Bronchial epithelial cell (primary cell): Measurements from ENCODE around the gene CTDP1. TPM values are rescaled to one million over a fixed set of nuclear protein-coding genes. Genes with fewer than 3 reads are reported as not detected.

Experiments
- DNase-seq: peaks from one replicate; pipeline ENCODE4 v3.0.0-alpha.2; 2010; ENCODE audit warnings: low read depth
- FAIRE-seq: peaks from 2 replicates; lab custom pipeline; 2011; peaks lifted over from hg19 to GRCh38; lab: Jason Lieb, UNC
- H3K27me3 ChIP-seq: 2 replicates; pipeline ENCODE4 v1.5.1; 2011; ENCODE audit warnings: low read length; ENCODE audit not compliant: control insufficient read depth, insufficient read depth
- H3K36me3 ChIP-seq: 2 replicates; pipeline ENCODE4 v1.5.1; 2011; ENCODE audit warnings: low read length; ENCODE audit not compliant: control insufficient read depth, insufficient read depth
- H3K4me3 ChIP-seq: 2 replicates; pipeline ENCODE4 v1.5.1; 2011; ENCODE audit warnings: mild to moderate bottlenecking, low read depth, low read length, control low read depth
- CTCF ChIP-seq: IDR thresholded peaks from 2 replicates; pipeline ENCODE4 v1.5.1; 2011; ENCODE audit warnings: mild to moderate bottlenecking, moderate library complexity, low read length, control low read depth, inconsistent platforms; ENCODE audit not compliant: insufficient read depth, severe bottlenecking
- total RNA-seq: library from RNA; depleted of rRNA; stranded (reverse); fragments of >200 nt; gene quantifications from 2 replicates; pipeline ENCODE4 v1.2.1, GENCODE V29; 2014

Gene CTDP1
- total RNA-seq, 1 donor from 2014 or later: 27.1 TPM

GRCh38 chr18:79643054-79643984 is 36.3 kb upstream of the CTDP1 start:
- Histone ChIP-seq H3K36me3 (no peaks in the 10 kb centered on the region), H3K4me3 (no peak overlapping the region), H3K27me3 (no peaks in the 10 kb centered on the region)
- FAIRE-seq (no peak), DNase-seq (no peak)
- TF ChIP-seq CTCF: no peak

- Histone ChIP-seq H3K4me3 (no peak overlapping the region), H3K36me3 (no peaks in the 10 kb centered on the region), H3K27me3 (no peaks in the 10 kb centered on the region)
- peak; percentile 32 for DNase-seq
- FAIRE-seq: no peak
- peak; percentile 92 for TF ChIP-seq CTCF
Measured at GRCh38 chr18:79644006-79644665, 35.5 kb upstream of the CTDP1 start.

- Histone ChIP-seq H3K4me3 (no peak overlapping the region), H3K27me3 (no peaks in the 10 kb centered on the region), H3K36me3 (no peaks in the 10 kb centered on the region)
- DNase-seq (no peak), FAIRE-seq (no peak)
- no peak for TF ChIP-seq CTCF
Measured at GRCh38 chr18:79644666-79645057, 34.9 kb upstream of the CTDP1 start.

- FAIRE-seq (no peak), DNase-seq (no peak)
- no peaks in the 10 kb centered on the region for H3K36me3 ChIP-seq
- H3K4me3 ChIP-seq: no peak overlapping the region
- TF ChIP-seq CTCF: no peak
- H3K27me3 ChIP-seq: no peaks in the 10 kb centered on the region
Measured at GRCh38 chr18:79645291-79645983, 34.2 kb upstream of the CTDP1 start.

GRCh38 chr18:79647307-79647706 is 32.3 kb upstream of the CTDP1 start:
- Histone ChIP-seq H3K27me3 (no peaks in the 10 kb centered on the region), H3K36me3 (no peaks in the 10 kb centered on the region), H3K4me3 (no peak overlapping the region)
- FAIRE-seq (no peak), DNase-seq (no peak)
- TF ChIP-seq CTCF: no peak
